ENCODE results near the gene ANKLE2.

ANKLE2 gene

DNA sequence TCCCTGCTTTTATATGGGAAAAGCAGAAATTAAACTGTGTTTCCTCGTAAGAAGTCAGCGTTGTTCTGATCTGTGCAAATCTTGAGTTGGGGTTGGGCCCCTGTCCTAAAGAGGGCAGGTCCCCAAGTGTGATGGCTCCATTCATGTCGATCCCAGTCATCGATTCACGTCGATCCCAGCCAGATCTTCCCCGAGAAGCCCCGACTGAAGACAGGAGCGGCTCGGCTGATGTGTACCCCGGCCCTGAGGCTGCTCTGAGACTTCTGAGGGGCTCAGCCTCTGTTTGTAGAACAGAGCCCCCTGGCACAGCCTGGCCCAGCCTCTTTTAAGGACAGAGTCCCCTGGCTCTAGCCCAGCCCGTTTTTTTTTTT lies 41.7 kb downstream of the ANKLE2 start:
- Histone ChIP-seq H2AK5ac (ENCODE audit: low read depth, low read length) (no peak overlapping the region), H3K9me3 (replicated peaks in 1 of 2; ENCODE audit: control insufficient read depth in 2 of 2, insufficient read depth in 1 of 2, low read depth in 1 of 2, low read length in 2 of 2) (no peaks in the 10 kb centered on the region), H4K8ac (ENCODE audit: low read depth, low read length) (no peak overlapping the region), H3K18ac (ENCODE audit: low read length) (no peak overlapping the region), H3K23ac (ENCODE audit: low read depth, low read length, poor library complexity) (peak overlapping the region; percentile 43), H2BK12ac (ENCODE audit: low read length) (no peak overlapping the region), H3K27me3 (ENCODE audit: control insufficient read depth in 3 of 3, insufficient read depth in 3 of 3, low read depth in 1 of 3, low read length in 3 of 3) (no peaks in the 10 kb centered on the region), H2BK5ac (ENCODE audit: low read length) (no peak overlapping the region), H3K36me3 (replicated peaks in 1 of 2; ENCODE audit: control insufficient read depth in 2 of 2, insufficient read depth in 2 of 2, low read length in 2 of 2) (peaks cover 47 to 84% of the 10 kb centered on the region in 2 donors), H2BK15ac (ENCODE audit: low read length) (no peak overlapping the region), H3K9ac (ENCODE audit: low read depth, low read length, poor library complexity) (peak overlapping the region; percentile 21), H3K4me1 (ENCODE audit: control insufficient read depth in 2 of 2, insufficient read depth in 1 of 2, low read depth in 1 of 2, low read length in 2 of 2) (no peaks in the 10 kb centered on the region), H3K27ac (replicated peaks; ENCODE audit: low read length) (no peak overlapping the region), H3K4me2 (ENCODE audit: insufficient read depth, low read length, poor library complexity, severe bottlenecking) (no peak overlapping the region), H2AFZ (ENCODE audit: low read length) (no peak overlapping the region), H3K4ac (ENCODE audit: low read length) (no peak overlapping the region), H3K14ac (ENCODE audit: low read length) (no peak overlapping the region), H4K91ac (ENCODE audit: low read depth, low read length, poor library complexity) (no peak overlapping the region), H2BK120ac (ENCODE audit: low read depth, low read length) (no peak overlapping the region), H3K4me3 (ENCODE audit: low read length in 2 of 2) (no peak overlapping the region), H3K79me1 (ENCODE audit: low read depth, low read length) (peaks cover 16% of the 10 kb centered on the region)
- no CpG with 5 or more reads among the region's 12 CpGs for WGBS, 2 donors (ENCODE audit: extremely low coverage in 2 of 2, insufficient read length in 2 of 2, insufficient replicate concordance in 1 of 2)
- no peak for DNase-seq (ENCODE audit: low spot score)

DNA sequence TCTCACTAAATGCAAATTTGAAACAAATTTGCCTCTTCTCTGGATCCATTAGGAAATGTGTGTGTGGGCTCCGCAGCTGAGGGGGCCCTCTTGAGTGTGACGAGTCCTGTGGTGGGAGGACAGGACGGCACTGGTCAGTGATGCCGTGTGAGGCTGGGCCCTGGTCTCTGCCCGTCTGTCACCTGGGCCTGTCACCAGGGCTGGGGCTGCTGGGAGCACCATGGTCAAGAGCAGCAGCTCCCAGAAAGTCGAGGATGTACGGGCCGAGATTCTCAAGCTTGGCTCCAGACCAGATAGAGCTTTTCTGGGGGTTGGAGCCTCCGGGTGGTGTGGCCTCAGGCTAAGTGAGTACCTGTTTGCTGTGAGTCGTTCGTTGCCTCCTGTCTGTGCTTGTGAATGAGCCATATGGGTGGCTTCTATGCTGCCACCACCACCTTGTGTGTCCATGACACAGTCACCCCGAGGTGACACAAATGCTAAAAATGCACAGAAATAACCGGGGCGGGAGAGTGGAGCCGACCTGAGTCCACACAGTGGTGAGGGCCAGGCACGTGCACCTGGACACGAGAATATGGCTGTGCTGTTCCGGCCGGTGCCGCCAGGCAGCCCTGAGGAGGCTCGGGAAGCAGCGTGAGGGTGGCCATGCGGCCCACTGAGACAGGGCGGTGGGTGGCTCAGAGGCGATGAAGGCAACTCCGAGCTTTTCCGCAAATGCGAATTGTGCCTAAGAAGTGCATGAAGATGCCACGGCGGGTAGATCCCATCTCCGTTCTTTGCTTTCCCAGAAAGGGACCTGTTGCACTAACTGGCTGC lies 42.3 kb downstream of the ANKLE2 start:
- no peak for DNase-seq (ENCODE audit: low spot score)
- Histone ChIP-seq H3K18ac (ENCODE audit: low read length) (no peak overlapping the region), H2BK5ac (ENCODE audit: low read length) (no peak overlapping the region), H4K8ac (ENCODE audit: low read depth, low read length) (no peak overlapping the region), H3K4me3 (ENCODE audit: low read length in 2 of 2) (no peak overlapping the region), H3K36me3 (replicated peaks in 1 of 2; ENCODE audit: control insufficient read depth in 2 of 2, insufficient read depth in 2 of 2, low read length in 2 of 2) (peaks cover 47 to 84% of the 10 kb centered on the region in 2 donors), H3K4me1 (ENCODE audit: control insufficient read depth in 2 of 2, insufficient read depth in 1 of 2, low read depth in 1 of 2, low read length in 2 of 2) (no peaks in the 10 kb centered on the region), H2AFZ (ENCODE audit: low read length) (no peak overlapping the region), H2BK12ac (ENCODE audit: low read length) (no peak overlapping the region), H3K9me3 (replicated peaks in 1 of 2; ENCODE audit: control insufficient read depth in 2 of 2, insufficient read depth in 1 of 2, low read depth in 1 of 2, low read length in 2 of 2) (peaks cover 0 to 1% of the 10 kb centered on the region in 2 donors), H3K4ac (ENCODE audit: low read length) (no peak overlapping the region), H3K79me1 (ENCODE audit: low read depth, low read length) (peaks cover 16% of the 10 kb centered on the region), H4K91ac (ENCODE audit: low read depth, low read length, poor library complexity) (no peak overlapping the region), H3K23ac (ENCODE audit: low read depth, low read length, poor library complexity) (peak overlapping the region; percentile 43), H2BK15ac (ENCODE audit: low read length) (no peak overlapping the region), H3K9ac (ENCODE audit: low read depth, low read length, poor library complexity) (peak overlapping the region; percentile 21), H3K14ac (ENCODE audit: low read length) (no peak overlapping the region), H3K27me3 (ENCODE audit: control insufficient read depth in 3 of 3, insufficient read depth in 3 of 3, low read depth in 1 of 3, low read length in 3 of 3) (no peaks in the 10 kb centered on the region), H2AK5ac (ENCODE audit: low read depth, low read length) (no peak overlapping the region), H3K4me2 (ENCODE audit: insufficient read depth, low read length, poor library complexity, severe bottlenecking) (no peak overlapping the region), H3K27ac (replicated peaks; ENCODE audit: low read length) (no peak overlapping the region), H2BK120ac (ENCODE audit: low read depth, low read length) (no peak overlapping the region)
- no CpG with 5 or more reads among the region's 31 CpGs for WGBS, 2 donors (ENCODE audit: extremely low coverage in 2 of 2, insufficient read length in 2 of 2, insufficient replicate concordance in 1 of 2)

- Histone ChIP-seq H3K14ac (ENCODE audit: low read length) (no peak overlapping the region), H2AK5ac (ENCODE audit: low read depth, low read length) (no peak overlapping the region), H2BK15ac (ENCODE audit: low read length) (no peak overlapping the region), H3K4me2 (ENCODE audit: insufficient read depth, low read length, poor library complexity, severe bottlenecking) (no peak overlapping the region), H4K8ac (ENCODE audit: low read depth, low read length) (peak overlapping the region; percentile 43), H3K27ac (replicated peaks; ENCODE audit: low read length) (no peak overlapping the region), H3K9me3 (replicated peaks in 1 of 2; ENCODE audit: control insufficient read depth in 2 of 2, insufficient read depth in 1 of 2, low read depth in 1 of 2, low read length in 2 of 2) (peaks cover 0 to 2% of the 10 kb centered on the region in 2 donors), H3K23ac (ENCODE audit: low read depth, low read length, poor library complexity) (peak overlapping the region; percentile 80), H2BK5ac (ENCODE audit: low read length) (no peak overlapping the region), H3K4me1 (ENCODE audit: control insufficient read depth in 2 of 2, insufficient read depth in 1 of 2, low read depth in 1 of 2, low read length in 2 of 2) (no peaks in the 10 kb centered on the region), H3K9ac (ENCODE audit: low read depth, low read length, poor library complexity) (peak overlapping the region; percentile 60), H2BK120ac (ENCODE audit: low read depth, low read length) (no peak overlapping the region), H3K79me1 (ENCODE audit: low read depth, low read length) (peaks cover 16% of the 10 kb centered on the region), H2BK12ac (ENCODE audit: low read length) (no peak overlapping the region), H3K36me3 (replicated peaks in 1 of 2; ENCODE audit: control insufficient read depth in 2 of 2, insufficient read depth in 2 of 2, low read length in 2 of 2) (peaks cover 45 to 83% of the 10 kb centered on the region in 2 donors), H3K4ac (ENCODE audit: low read length) (no peak overlapping the region), H3K18ac (ENCODE audit: low read length) (no peak overlapping the region), H4K91ac (ENCODE audit: low read depth, low read length, poor library complexity) (no peak overlapping the region), H3K27me3 (ENCODE audit: control insufficient read depth in 3 of 3, insufficient read depth in 3 of 3, low read depth in 1 of 3, low read length in 3 of 3) (no peaks in the 10 kb centered on the region), H3K4me3 (ENCODE audit: low read length in 2 of 2) (no peak overlapping the region), H2AFZ (ENCODE audit: low read length) (no peak overlapping the region)
- DNase-seq (ENCODE audit: low spot score) = no peak
- WGBS, 2 donors (ENCODE audit: extremely low coverage in 2 of 2, insufficient read length in 2 of 2, insufficient replicate concordance in 1 of 2) = no CpG with 5 or more reads among the region's 21 CpGs
Observed at GRCh38 chr12:132718644-132719043, 43.0 kb downstream of the ANKLE2 start.

DNA sequence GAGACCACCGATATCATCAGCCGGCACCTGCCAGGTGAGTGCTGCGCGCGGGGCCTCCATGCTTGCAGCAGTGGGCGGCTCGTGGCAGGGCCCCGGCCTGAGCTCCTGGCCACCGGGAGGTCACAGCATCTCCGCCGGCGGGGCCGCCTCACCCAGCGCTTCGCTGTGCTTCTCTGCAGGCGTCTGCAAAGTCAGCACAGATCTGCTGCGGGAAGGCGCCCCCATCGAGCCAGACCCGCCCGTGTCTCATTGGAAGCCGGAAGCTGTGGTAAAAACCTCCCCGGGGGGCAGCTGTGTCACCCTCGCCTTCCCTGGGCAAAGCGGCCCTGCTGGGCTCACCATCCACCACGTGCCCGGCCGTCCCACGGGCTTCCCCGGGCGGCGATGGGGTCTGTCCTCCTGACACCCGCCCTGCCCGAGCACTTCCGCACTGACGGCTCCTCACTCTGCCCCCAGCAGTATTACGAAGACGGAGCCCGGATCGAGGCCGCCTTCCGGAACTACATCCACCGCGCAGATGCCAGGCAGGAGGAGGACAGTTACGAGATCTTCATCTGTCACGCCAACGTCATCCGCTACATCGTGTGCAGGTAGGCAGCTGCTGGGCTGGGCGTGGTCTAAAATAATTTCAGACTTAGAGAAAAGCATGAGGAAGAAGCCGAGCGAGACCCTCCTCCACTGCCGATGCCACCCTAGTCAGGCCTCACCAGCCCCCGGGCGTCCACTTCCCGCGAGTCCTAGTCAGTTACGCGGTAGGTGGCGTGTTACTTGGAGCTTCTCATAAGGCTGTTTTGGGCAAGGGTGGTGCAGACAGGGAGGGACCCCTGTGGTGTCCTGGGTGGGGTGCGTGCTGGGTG lies 43.9 kb downstream of the ANKLE2 start:
- no peak overlapping the region for H3K27ac ChIP-seq (replicated peaks; ENCODE audit: low read length)
- DNase-seq (ENCODE audit: low spot score) = no peak
- no peak overlapping the region for H2BK12ac ChIP-seq (ENCODE audit: low read length)
- H2BK5ac ChIP-seq (ENCODE audit: low read length) = no peak overlapping the region
- peak overlapping the region; percentile 65 for H3K23ac ChIP-seq (ENCODE audit: low read depth, low read length, poor library complexity)
- no peak overlapping the region for H2AFZ ChIP-seq (ENCODE audit: low read length)
- peak overlapping the region; percentile 44 for H3K9ac ChIP-seq (ENCODE audit: low read depth, low read length, poor library complexity)
- H2AK5ac ChIP-seq (ENCODE audit: low read depth, low read length) = no peak overlapping the region
- H3K18ac ChIP-seq (ENCODE audit: low read length) = no peak overlapping the region
- H3K4me2 ChIP-seq (ENCODE audit: insufficient read depth, low read length, poor library complexity, severe bottlenecking) = no peak overlapping the region
- H3K4me3 ChIP-seq (ENCODE audit: low read length in 2 of 2) = no peak overlapping the region
- no peaks in the 10 kb centered on the region for H3K27me3 ChIP-seq (ENCODE audit: control insufficient read depth in 3 of 3, insufficient read depth in 3 of 3, low read depth in 1 of 3, low read length in 3 of 3)
- no peak overlapping the region for H2BK15ac ChIP-seq (ENCODE audit: low read length)
- no peak overlapping the region for H4K8ac ChIP-seq (ENCODE audit: low read depth, low read length)
- H3K4me1 ChIP-seq (ENCODE audit: control insufficient read depth in 2 of 2, insufficient read depth in 1 of 2, low read depth in 1 of 2, low read length in 2 of 2) = no peaks in the 10 kb centered on the region
- no peak overlapping the region for H3K14ac ChIP-seq (ENCODE audit: low read length)
- H3K9me3 ChIP-seq (replicated peaks in 1 of 2; ENCODE audit: control insufficient read depth in 2 of 2, insufficient read depth in 1 of 2, low read depth in 1 of 2, low read length in 2 of 2) = peaks cover 0 to 2% of the 10 kb centered on the region in 2 donors
- no CpG with 5 or more reads among the region's 61 CpGs for WGBS, 2 donors (ENCODE audit: extremely low coverage in 2 of 2, insufficient read length in 2 of 2, insufficient replicate concordance in 1 of 2)
- peaks cover 16% of the 10 kb centered on the region for H3K79me1 ChIP-seq (ENCODE audit: low read depth, low read length)
- peaks cover 37 to 81% of the 10 kb centered on the region in 2 donors for H3K36me3 ChIP-seq (replicated peaks in 1 of 2; ENCODE audit: control insufficient read depth in 2 of 2, insufficient read depth in 2 of 2, low read length in 2 of 2)
- no peak overlapping the region for H3K4ac ChIP-seq (ENCODE audit: low read length)
- no peak overlapping the region for H4K91ac ChIP-seq (ENCODE audit: low read depth, low read length, poor library complexity)
- no peak overlapping the region for H2BK120ac ChIP-seq (ENCODE audit: low read depth, low read length)

Data from neuronal stem cell (in vitro differentiated cells).